ENCODE measurements around the gene HNRNPK. TPM values are rescaled to one million over a fixed set of nuclear protein-coding genes. Genes with fewer than 3 reads are reported as not detected.

The HNRNPK gene
- polyA plus RNA-seq, 1 of the 3 experiments (the other 2 are of a cell fraction) = 470 TPM

DNA sequence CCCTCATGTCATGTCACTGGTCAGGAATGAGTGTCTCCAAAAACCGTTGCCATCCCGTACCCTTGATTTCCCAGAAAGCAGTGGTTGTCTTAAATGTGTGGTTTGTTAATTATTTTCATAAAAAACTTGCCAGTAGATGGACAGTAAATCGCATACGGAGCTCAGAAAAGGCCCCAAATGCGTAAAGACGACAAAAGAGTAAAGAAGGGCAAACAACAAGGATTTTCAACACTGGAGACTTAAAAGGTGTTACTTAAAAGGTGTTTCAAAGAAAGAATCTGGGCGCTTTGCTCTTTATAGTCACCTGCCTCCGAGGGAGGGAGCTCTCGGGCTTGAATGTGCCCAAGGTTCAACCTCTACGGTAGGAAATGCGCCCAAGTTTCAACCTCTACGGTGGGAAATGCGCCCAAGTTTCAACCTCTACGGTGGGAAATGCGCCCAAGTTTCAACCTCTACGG lies 59.5 kb downstream of the HNRNPK start (continued):
- TF ChIP-seq, protein P1, sequence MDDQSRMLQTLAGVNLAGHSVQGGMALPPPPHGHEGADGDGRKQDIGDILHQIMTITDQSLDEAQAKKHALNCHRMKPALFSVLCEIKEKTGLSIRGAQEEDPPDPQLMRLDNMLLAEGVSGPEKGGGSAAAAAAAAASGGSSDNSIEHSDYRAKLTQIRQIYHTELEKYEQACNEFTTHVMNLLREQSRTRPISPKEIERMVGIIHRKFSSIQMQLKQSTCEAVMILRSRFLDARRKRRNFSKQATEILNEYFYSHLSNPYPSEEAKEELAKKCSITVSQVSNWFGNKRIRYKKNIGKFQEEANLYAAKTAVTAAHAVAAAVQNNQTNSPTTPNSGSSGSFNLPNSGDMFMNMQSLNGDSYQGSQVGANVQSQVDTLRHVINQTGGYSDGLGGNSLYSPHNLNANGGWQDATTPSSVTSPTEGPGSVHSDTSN (IDR thresholded peaks at IDR 0.05) = no peak
- TF ChIP-seq FOXM1 (IDR thresholded peaks at IDR 0.05; ENCODE audit: low read depth) = no peak
- TF ChIP-seq, protein P2, sequence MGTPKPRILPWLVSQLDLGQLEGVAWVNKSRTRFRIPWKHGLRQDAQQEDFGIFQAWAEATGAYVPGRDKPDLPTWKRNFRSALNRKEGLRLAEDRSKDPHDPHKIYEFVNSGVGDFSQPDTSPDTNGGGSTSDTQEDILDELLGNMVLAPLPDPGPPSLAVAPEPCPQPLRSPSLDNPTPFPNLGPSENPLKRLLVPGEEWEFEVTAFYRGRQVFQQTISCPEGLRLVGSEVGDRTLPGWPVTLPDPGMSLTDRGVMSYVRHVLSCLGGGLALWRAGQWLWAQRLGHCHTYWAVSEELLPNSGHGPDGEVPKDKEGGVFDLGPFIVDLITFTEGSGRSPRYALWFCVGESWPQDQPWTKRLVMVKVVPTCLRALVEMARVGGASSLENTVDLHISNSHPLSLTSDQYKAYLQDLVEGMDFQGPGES (IDR thresholded peaks at IDR 0.05; ENCODE audit: low read depth, low read length) = no peak
- no peak for TF ChIP-seq ELF1 (IDR thresholded peaks at IDR 0.05)
- TF ChIP-seq RXRA (IDR thresholded peaks at IDR 0.05; ENCODE audit: borderline replicate concordance, low read depth) = no peak
- no peak for TF ChIP-seq MEF2A (IDR thresholded peaks at IDR 0.05; ENCODE audit: borderline replicate concordance, low read depth)
- TF ChIP-seq NRF1 (IDR thresholded peaks at IDR 0.05; ENCODE audit: low read depth, low read length) = no peak
- no peak for TF ChIP-seq SIN3A (IDR thresholded peaks at IDR 0.05; ENCODE audit: borderline replicate concordance, low read depth, low read length)
- TF ChIP-seq, protein P3, sequence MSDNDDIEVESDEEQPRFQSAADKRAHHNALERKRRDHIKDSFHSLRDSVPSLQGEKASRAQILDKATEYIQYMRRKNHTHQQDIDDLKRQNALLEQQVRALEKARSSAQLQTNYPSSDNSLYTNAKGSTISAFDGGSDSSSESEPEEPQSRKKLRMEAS (IDR thresholded peaks at IDR 0.05; ENCODE audit: low read depth) = no peak
- TF ChIP-seq CHD2 (IDR thresholded peaks at IDR 0.05; ENCODE audit: low read length, partially characterized antibody) = no peak
- TF ChIP-seq TEAD4 (IDR thresholded peaks at IDR 0.05; ENCODE audit: borderline replicate concordance, insufficient read depth) = no peak
- TF ChIP-seq, protein P4, sequence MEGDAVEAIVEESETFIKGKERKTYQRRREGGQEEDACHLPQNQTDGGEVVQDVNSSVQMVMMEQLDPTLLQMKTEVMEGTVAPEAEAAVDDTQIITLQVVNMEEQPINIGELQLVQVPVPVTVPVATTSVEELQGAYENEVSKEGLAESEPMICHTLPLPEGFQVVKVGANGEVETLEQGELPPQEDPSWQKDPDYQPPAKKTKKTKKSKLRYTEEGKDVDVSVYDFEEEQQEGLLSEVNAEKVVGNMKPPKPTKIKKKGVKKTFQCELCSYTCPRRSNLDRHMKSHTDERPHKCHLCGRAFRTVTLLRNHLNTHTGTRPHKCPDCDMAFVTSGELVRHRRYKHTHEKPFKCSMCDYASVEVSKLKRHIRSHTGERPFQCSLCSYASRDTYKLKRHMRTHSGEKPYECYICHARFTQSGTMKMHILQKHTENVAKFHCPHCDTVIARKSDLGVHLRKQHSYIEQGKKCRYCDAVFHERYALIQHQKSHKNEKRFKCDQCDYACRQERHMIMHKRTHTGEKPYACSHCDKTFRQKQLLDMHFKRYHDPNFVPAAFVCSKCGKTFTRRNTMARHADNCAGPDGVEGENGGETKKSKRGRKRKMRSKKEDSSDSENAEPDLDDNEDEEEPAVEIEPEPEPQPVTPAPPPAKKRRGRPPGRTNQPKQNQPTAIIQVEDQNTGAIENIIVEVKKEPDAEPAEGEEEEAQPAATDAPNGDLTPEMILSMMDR (IDR thresholded peaks at IDR 0.05) = peak; percentile 52
- TF ChIP-seq RAD21 (IDR thresholded peaks at IDR 0.05; ENCODE audit: low read length) = peak; percentile 48
- no peak for TF ChIP-seq JUND (IDR thresholded peaks at IDR 0.05)

DNA sequence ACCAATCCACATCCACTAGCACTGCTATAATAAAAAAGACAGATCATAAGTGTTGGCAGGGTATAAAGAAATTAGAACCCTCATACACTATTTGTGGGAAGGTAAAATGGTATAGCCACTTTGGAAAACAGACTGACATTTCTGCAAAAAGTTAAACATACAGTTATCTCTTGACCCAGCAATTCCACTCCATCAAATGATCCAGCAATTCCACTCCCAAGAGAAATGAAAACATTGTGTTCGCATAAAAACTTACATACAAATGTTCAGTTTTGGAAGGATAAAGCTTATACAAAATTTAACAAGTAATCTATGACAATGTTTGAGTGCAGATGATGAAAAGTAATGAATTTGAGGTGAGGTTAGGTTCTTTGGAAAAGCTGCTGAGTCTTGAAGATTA lies 60.9 kb downstream of the HNRNPK start:
- 97% methylated on average over 1 of the region's 1 CpG for WGBS (ENCODE audit: low lambda C conversion rate)
- Histone ChIP-seq H2AFZ (ENCODE audit: low read depth) (no peak overlapping the region), H3K9me3 (no peaks in the 10 kb centered on the region), H3K4me3 (ENCODE audit: low read depth in 2 of 2, low read length in 1 of 2) (no peak overlapping the region), H3K4me2 (no peak overlapping the region), H3K36me3 (replicated peaks in 1 of 2; ENCODE audit: control insufficient read depth in 1 of 2, insufficient read depth in 2 of 2, low read length in 1 of 2) (peaks cover 0 to 12% of the 10 kb centered on the region in 2 experiments), H4K20me1 (ENCODE audit: insufficient read depth) (no peaks in the 10 kb centered on the region), H3K9ac (no peak overlapping the region), H3K9me2 (no peaks in the 10 kb centered on the region), H3K4me1 (ENCODE audit: control insufficient read depth in 1 of 2, insufficient read depth in 2 of 2, low read depth in 1 of 2, low read length in 1 of 2) (peaks cover 3 to 7% of the 10 kb centered on the region in 2 experiments; a peak in 3 of 4 replicates), H3K79me2 (ENCODE audit: insufficient read depth) (peaks cover 18% of the 10 kb centered on the region), H3F3A (replicated peaks; ENCODE audit: insufficient read depth) (peaks cover 16% of the 10 kb centered on the region), H3K27ac (ENCODE audit: low read depth in 2 of 2, low read length in 1 of 2) (no peak overlapping the region), H3K27me3 (ENCODE audit: insufficient read depth) (no peaks in the 10 kb centered on the region)
- DNase-seq = no peak
- ChIA-PET POLR2A (no interaction called here), CTCF (interaction anchor here (0.8 to 1.4 kb wide), 3 partner anchors 298 to 719 kb away, joined by 3 to 4 read pairs (median 4); no protein-coding TSS in a partner anchor)
- TF ChIP-seq RXRA (IDR thresholded peaks at IDR 0.05; ENCODE audit: borderline replicate concordance, low read depth) = no peak
- no peak for TF ChIP-seq MEF2A (IDR thresholded peaks at IDR 0.05; ENCODE audit: borderline replicate concordance, low read depth)
- TF ChIP-seq, protein P5, sequence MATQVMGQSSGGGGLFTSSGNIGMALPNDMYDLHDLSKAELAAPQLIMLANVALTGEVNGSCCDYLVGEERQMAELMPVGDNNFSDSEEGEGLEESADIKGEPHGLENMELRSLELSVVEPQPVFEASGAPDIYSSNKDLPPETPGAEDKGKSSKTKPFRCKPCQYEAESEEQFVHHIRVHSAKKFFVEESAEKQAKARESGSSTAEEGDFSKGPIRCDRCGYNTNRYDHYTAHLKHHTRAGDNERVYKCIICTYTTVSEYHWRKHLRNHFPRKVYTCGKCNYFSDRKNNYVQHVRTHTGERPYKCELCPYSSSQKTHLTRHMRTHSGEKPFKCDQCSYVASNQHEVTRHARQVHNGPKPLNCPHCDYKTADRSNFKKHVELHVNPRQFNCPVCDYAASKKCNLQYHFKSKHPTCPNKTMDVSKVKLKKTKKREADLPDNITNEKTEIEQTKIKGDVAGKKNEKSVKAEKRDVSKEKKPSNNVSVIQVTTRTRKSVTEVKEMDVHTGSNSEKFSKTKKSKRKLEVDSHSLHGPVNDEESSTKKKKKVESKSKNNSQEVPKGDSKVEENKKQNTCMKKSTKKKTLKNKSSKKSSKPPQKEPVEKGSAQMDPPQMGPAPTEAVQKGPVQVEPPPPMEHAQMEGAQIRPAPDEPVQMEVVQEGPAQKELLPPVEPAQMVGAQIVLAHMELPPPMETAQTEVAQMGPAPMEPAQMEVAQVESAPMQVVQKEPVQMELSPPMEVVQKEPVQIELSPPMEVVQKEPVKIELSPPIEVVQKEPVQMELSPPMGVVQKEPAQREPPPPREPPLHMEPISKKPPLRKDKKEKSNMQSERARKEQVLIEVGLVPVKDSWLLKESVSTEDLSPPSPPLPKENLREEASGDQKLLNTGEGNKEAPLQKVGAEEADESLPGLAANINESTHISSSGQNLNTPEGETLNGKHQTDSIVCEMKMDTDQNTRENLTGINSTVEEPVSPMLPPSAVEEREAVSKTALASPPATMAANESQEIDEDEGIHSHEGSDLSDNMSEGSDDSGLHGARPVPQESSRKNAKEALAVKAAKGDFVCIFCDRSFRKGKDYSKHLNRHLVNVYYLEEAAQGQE (IDR thresholded peaks at IDR 0.05; ENCODE audit: low read depth, low read length) = no peak
- no peak for TF ChIP-seq RFX5 (IDR thresholded peaks at IDR 0.05; ENCODE audit: low read length)
- TF ChIP-seq, protein P6, sequence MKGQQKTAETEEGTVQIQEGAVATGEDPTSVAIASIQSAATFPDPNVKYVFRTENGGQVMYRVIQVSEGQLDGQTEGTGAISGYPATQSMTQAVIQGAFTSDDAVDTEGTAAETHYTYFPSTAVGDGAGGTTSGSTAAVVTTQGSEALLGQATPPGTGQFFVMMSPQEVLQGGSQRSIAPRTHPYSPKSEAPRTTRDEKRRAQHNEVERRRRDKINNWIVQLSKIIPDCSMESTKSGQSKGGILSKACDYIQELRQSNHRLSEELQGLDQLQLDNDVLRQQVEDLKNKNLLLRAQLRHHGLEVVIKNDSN (IDR thresholded peaks at IDR 0.05; ENCODE audit: borderline replicate concordance, low read depth) = no peak
- TF ChIP-seq, protein P3 (IDR thresholded peaks at IDR 0.05; ENCODE audit: low read depth) = no peak
- TF ChIP-seq RCOR1 (IDR thresholded peaks at IDR 0.05; ENCODE audit: low read length) = no peak
- no peak for TF ChIP-seq YY1 (IDR thresholded peaks at IDR 0.05; ENCODE audit: low read depth)
- no peak for TF ChIP-seq TCF12 (IDR thresholded peaks at IDR 0.05)
- TF ChIP-seq, protein P2 (IDR thresholded peaks at IDR 0.05; ENCODE audit: low read depth, low read length) = no peak

Measured in SK-N-SH (cell line).